ENCODE results near the gene SGTA. TPM values are rescaled to one million over a fixed set of nuclear protein-coding genes. Genes with fewer than 3 reads are reported as not detected.

SGTA gene
- polyA plus RNA-seq, 1 donor, result 41.3 TPM

GRCh38 chr19:2803486-2804155 is 20.5 kb upstream of the SGTA start:
- Histone ChIP-seq H3K27me3 (ENCODE audit: control insufficient read depth, insufficient read depth, low read length) (no peaks in the 10 kb centered on the region), H3K4me3 (ENCODE audit: low read length) (no peak overlapping the region), H3K4me1 (ENCODE audit: control insufficient read depth, insufficient read depth, low read length) (no peaks in the 10 kb centered on the region), H3K36me3 (ENCODE audit: control insufficient read depth, insufficient read depth, low read length) (peaks cover 69% of the 10 kb centered on the region), H3K27ac (ENCODE audit: low read length) (no peak overlapping the region), H3K9me3 (ENCODE audit: control insufficient read depth, low read depth, low read length) (peaks cover 13% of the 10 kb centered on the region)
- WGBS (ENCODE audit: insufficient coverage, low lambda C conversion rate), result 87% methylated on average over 4 of the region's 29 CpGs
- no peak for DNase-seq

DNA sequence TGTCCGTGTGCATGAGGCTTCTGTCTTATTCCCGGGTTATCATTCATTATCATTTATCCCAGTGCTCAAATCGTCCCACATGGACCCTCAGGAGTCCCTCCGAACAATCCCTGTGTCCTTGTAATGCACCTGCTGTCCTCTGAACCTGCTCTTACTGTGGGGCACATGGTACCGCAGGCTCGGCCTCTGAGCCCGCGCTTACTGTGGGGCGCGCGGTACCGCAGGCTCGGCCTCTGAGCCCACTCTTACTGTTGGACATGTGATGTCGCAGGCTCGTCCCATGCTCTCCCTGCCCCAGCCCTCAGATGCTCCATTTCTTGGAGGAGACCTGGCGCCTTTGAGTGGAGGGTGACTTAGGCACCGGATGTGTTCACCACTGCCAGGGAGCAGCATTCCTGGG is 19.8 kb upstream of the SGTA start:
- H3K4me3 ChIP-seq (ENCODE audit: low read length), result no peak overlapping the region
- H3K4me1 ChIP-seq (ENCODE audit: control insufficient read depth, insufficient read depth, low read length), result no peaks in the 10 kb centered on the region
- no CpG with 5 or more reads among the region's 17 CpGs for WGBS (ENCODE audit: insufficient coverage, low lambda C conversion rate)
- no peaks in the 10 kb centered on the region for H3K27me3 ChIP-seq (ENCODE audit: control insufficient read depth, insufficient read depth, low read length)
- peaks cover 9% of the 10 kb centered on the region for H3K9me3 ChIP-seq (ENCODE audit: control insufficient read depth, low read depth, low read length)
- no peak overlapping the region for H3K27ac ChIP-seq (ENCODE audit: low read length)
- no peak for DNase-seq
- peaks cover 69% of the 10 kb centered on the region for H3K36me3 ChIP-seq (ENCODE audit: control insufficient read depth, insufficient read depth, low read length)

- Histone ChIP-seq H3K36me3 (ENCODE audit: control insufficient read depth, insufficient read depth, low read length) (peaks cover 70% of the 10 kb centered on the region), H3K9me3 (ENCODE audit: control insufficient read depth, low read depth, low read length) (no peaks in the 10 kb centered on the region), H3K27ac (ENCODE audit: low read length) (no peak overlapping the region), H3K27me3 (ENCODE audit: control insufficient read depth, insufficient read depth, low read length) (no peaks in the 10 kb centered on the region), H3K4me3 (ENCODE audit: low read length) (no peak overlapping the region), H3K4me1 (ENCODE audit: control insufficient read depth, insufficient read depth, low read length) (no peaks in the 10 kb centered on the region)
- DNase-seq, result no peak
- WGBS (ENCODE audit: insufficient coverage, low lambda C conversion rate), result no CpG with 5 or more reads among the region's 22 CpGs
These were observed 17.4 kb upstream of the SGTA start for GRCh38 chr19:2800506-2800905.

DNA sequence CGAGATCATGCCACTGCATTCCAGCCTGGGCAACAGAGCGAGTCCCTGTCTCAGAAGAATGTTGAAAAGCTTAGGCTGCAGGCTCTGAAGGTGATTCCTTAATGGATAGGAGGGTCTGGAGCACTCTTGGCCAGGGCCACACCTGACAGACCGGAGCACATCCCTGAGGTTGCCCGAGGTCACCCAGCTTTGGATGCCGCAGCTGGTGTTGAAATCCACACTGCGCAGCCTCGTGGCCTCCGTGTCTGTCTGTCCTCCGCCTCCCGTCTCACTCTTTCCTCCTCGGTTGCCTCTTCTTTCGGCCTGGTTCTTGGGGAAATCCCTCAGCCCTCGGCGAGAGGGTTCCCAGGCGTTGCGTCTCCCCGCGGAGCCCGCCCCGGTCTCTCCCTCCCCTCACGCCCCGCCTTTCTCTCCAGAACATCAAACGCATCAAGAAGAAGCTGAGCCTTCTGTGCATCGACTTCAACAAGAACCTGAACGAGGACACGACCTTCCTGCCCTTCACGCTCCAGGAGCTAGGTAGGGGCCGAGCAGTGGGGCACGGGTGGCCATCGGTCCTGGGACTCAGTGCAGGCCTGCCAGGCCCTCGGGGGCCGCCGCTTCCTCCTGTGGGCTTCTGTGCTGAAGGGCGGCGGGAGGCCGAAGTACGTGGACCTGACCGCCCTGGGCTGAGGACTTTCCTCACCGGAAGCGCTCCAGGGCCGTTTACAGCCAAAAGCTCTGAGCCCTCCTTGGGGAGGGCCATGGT is 16.4 kb upstream of the SGTA start:
- Histone ChIP-seq H3K27ac (ENCODE audit: low read length) (no peak overlapping the region), H3K27me3 (ENCODE audit: control insufficient read depth, insufficient read depth, low read length) (no peaks in the 10 kb centered on the region), H3K9me3 (ENCODE audit: control insufficient read depth, low read depth, low read length) (no peaks in the 10 kb centered on the region), H3K36me3 (ENCODE audit: control insufficient read depth, insufficient read depth, low read length) (peaks cover 68% of the 10 kb centered on the region), H3K4me3 (ENCODE audit: low read length) (no peak overlapping the region), H3K4me1 (ENCODE audit: control insufficient read depth, insufficient read depth, low read length) (no peaks in the 10 kb centered on the region)
- no peak for DNase-seq
- no CpG with 5 or more reads among the region's 41 CpGs for WGBS (ENCODE audit: insufficient coverage, low lambda C conversion rate)

GRCh38 chr19:2798733-2799132 is 15.7 kb upstream of the SGTA start:
- no peak for DNase-seq
- Histone ChIP-seq H3K27ac (ENCODE audit: low read length) (no peak overlapping the region), H3K9me3 (ENCODE audit: control insufficient read depth, low read depth, low read length) (no peaks in the 10 kb centered on the region), H3K4me1 (ENCODE audit: control insufficient read depth, insufficient read depth, low read length) (no peaks in the 10 kb centered on the region), H3K36me3 (ENCODE audit: control insufficient read depth, insufficient read depth, low read length) (peaks cover 65% of the 10 kb centered on the region), H3K4me3 (ENCODE audit: low read length) (no peak overlapping the region), H3K27me3 (ENCODE audit: control insufficient read depth, insufficient read depth, low read length) (no peaks in the 10 kb centered on the region)
- WGBS (ENCODE audit: insufficient coverage, low lambda C conversion rate), result no CpG with 5 or more reads among the region's 7 CpGs

DNA sequence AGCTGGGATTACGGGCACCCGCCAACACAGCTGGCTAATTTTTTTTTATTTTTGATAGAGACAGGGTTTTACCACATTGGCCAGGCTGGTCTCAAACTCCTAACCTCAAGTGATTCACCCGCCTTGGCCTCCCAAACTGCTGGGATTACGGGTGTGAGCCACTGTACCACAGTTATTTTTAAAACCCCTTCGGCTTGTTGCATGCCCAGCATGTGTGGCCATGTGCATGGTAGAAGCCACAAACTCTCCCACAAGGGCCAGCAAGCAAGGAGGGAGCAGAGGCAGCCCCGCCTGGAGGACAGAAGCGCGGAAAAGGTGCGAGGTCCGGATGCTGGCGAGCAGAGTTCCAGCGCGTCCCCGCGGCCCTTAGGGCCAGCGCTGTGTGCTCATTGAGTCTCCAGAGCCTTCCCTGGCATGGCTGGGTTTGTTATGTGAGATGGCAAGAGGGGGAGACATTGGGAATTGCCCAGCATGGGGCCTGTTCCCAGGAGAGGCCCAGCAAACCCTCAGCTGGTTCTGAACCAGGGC is 15.1 kb upstream of the SGTA start:
- H3K9me3 ChIP-seq (ENCODE audit: control insufficient read depth, low read depth, low read length), result no peaks in the 10 kb centered on the region
- no peak overlapping the region for H3K27ac ChIP-seq (ENCODE audit: low read length)
- H3K4me1 ChIP-seq (ENCODE audit: control insufficient read depth, insufficient read depth, low read length), result no peaks in the 10 kb centered on the region
- no peak for DNase-seq
- H3K4me3 ChIP-seq (ENCODE audit: low read length), result no peak overlapping the region
- WGBS (ENCODE audit: insufficient coverage, low lambda C conversion rate), result no CpG with 5 or more reads among the region's 16 CpGs
- H3K36me3 ChIP-seq (ENCODE audit: control insufficient read depth, insufficient read depth, low read length), result peaks cover 65% of the 10 kb centered on the region
- H3K27me3 ChIP-seq (ENCODE audit: control insufficient read depth, insufficient read depth, low read length), result no peaks in the 10 kb centered on the region

GRCh38 chr19:2797280-2797679 is 14.2 kb upstream of the SGTA start:
- 100% methylated on average over 4 of the region's 15 CpGs for WGBS (ENCODE audit: insufficient coverage, low lambda C conversion rate)

GRCh38 chr19:2796659-2797266 is 13.7 kb upstream of the SGTA start:
- H3K27ac ChIP-seq (ENCODE audit: low read length), result no peak overlapping the region
- H3K4me3 ChIP-seq (ENCODE audit: low read length), result no peak overlapping the region
- no peaks in the 10 kb centered on the region for H3K4me1 ChIP-seq (ENCODE audit: control insufficient read depth, insufficient read depth, low read length)
- DNase-seq, result no peak
- H3K27me3 ChIP-seq (ENCODE audit: control insufficient read depth, insufficient read depth, low read length), result no peaks in the 10 kb centered on the region
- H3K36me3 ChIP-seq (ENCODE audit: control insufficient read depth, insufficient read depth, low read length), result peaks cover 59% of the 10 kb centered on the region
- no CpG with 5 or more reads among the region's 23 CpGs for WGBS (ENCODE audit: insufficient coverage, low lambda C conversion rate)
- no peaks in the 10 kb centered on the region for H3K9me3 ChIP-seq (ENCODE audit: control insufficient read depth, low read depth, low read length)

More at GRCh38 chr19:2797280-2797679, 14.2 kb upstream of the SGTA start:
- Histone ChIP-seq H3K36me3 (ENCODE audit: control insufficient read depth, insufficient read depth, low read length) (peaks cover 58% of the 10 kb centered on the region), H3K4me3 (ENCODE audit: low read length) (no peak overlapping the region), H3K9me3 (ENCODE audit: control insufficient read depth, low read depth, low read length) (no peaks in the 10 kb centered on the region), H3K4me1 (ENCODE audit: control insufficient read depth, insufficient read depth, low read length) (no peaks in the 10 kb centered on the region), H3K27ac (ENCODE audit: low read length) (no peak overlapping the region), H3K27me3 (ENCODE audit: control insufficient read depth, insufficient read depth, low read length) (no peaks in the 10 kb centered on the region)
- DNase-seq, result no peak

- no CpG with 5 or more reads among the region's 27 CpGs for WGBS (ENCODE audit: insufficient coverage, low lambda C conversion rate)
- DNase-seq, result no peak
- H3K4me1 ChIP-seq (ENCODE audit: control insufficient read depth, insufficient read depth, low read length), result no peaks in the 10 kb centered on the region
- H3K36me3 ChIP-seq (ENCODE audit: control insufficient read depth, insufficient read depth, low read length), result peaks cover 57% of the 10 kb centered on the region
- no peak overlapping the region for H3K4me3 ChIP-seq (ENCODE audit: low read length)
- H3K27me3 ChIP-seq (ENCODE audit: control insufficient read depth, insufficient read depth, low read length), result no peaks in the 10 kb centered on the region
- no peak overlapping the region for H3K27ac ChIP-seq (ENCODE audit: low read length)
- H3K9me3 ChIP-seq (ENCODE audit: control insufficient read depth, low read depth, low read length), result no peaks in the 10 kb centered on the region
These were observed 13.0 kb upstream of the SGTA start for GRCh38 chr19:2795827-2796658.

DNA sequence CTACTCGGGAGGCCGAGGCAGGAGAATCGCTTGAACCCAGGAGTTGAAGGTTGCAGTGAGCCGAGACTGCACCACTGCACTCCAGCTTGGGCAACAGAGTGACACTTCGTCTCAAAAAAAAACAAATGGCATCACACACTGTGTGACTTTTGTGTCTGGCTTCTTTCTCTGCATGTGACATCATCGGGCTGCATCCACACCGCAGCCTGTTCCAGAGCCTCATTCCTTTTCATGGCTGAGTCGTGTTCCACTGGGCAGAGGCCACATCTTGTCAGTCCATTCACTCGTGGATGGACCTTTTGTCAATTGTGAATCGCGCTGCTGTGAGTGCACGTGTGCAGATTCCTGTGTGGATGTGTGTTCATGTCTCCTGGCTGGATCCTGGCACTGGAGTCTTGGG is 10.5 kb upstream of the SGTA start:
- Histone ChIP-seq H3K36me3 (ENCODE audit: control insufficient read depth, insufficient read depth, low read length) (peaks cover 50% of the 10 kb centered on the region), H3K4me1 (ENCODE audit: control insufficient read depth, insufficient read depth, low read length) (no peaks in the 10 kb centered on the region), H3K27me3 (ENCODE audit: control insufficient read depth, insufficient read depth, low read length) (no peaks in the 10 kb centered on the region), H3K4me3 (ENCODE audit: low read length) (no peak overlapping the region), H3K27ac (ENCODE audit: low read length) (no peak overlapping the region), H3K9me3 (ENCODE audit: control insufficient read depth, low read depth, low read length) (no peaks in the 10 kb centered on the region)
- no CpG with 5 or more reads among the region's 12 CpGs for WGBS (ENCODE audit: insufficient coverage, low lambda C conversion rate)
- no peak for DNase-seq
